H1 (cell line): Measurements from ENCODE around the gene OR2F2. TPM values are rescaled to one million over a fixed set of nuclear protein-coding genes. Genes with fewer than 3 reads are reported as not detected.

ENCODE experiments used
- CTCF ChIA-PET: fragments of 300-600 bp; sonication (Branson Sonifier 250); formaldehyde crosslinking; loops from one replicate; lab custom pipeline; 2021; ENCODE audit not compliant: partially characterized antibody; lab: Charles Lee
- POLR2A ChIA-PET: fragments of 300-600 bp; sonication (Branson Sonifier 250); formaldehyde crosslinking; loops from one replicate; lab custom pipeline; 2021; ENCODE audit warnings: inconsistent platforms; ENCODE audit not compliant: partially characterized antibody; lab: Charles Lee
- DNase-seq, 2 experiments: peaks; one replicate each; pipeline versions ENCODE4 v3.0.0 to v3.0.0-alpha.2; 2010 to 2022; ENCODE audit warnings: low spot score in 2 of 2, low read depth in 1 of 2, mixed read lengths in 1 of 2
- FAIRE-seq: peaks from 2 replicates; lab custom pipeline; 2011; peaks lifted over from hg19 to GRCh38; lab: Jason Lieb, UNC
- H2AFZ ChIP-seq: 2 replicates; pipeline ENCODE4 v1.8.1; 2012; ENCODE audit warnings: low read length, inconsistent platforms
- H2AK5ac ChIP-seq: 2 replicates; pipeline ENCODE4 v1.6.1; 2013; ENCODE audit warnings: low read depth, low read length
- H2BK120ac ChIP-seq: replicated peaks from 2 replicates; pipeline ENCODE3; 2013; ENCODE audit warnings: low read depth, low read length, inconsistent platforms
- H2BK12ac ChIP-seq: 2 replicates; pipeline ENCODE4 v1.6.1; 2013; ENCODE audit warnings: low read depth, low read length
- H2BK15ac ChIP-seq: 2 replicates; pipeline ENCODE4 v1.6.1; 2013; ENCODE audit warnings: low read length
- H2BK20ac ChIP-seq: 2 replicates; pipeline ENCODE4 v1.6.1; 2013; ENCODE audit warnings: low read length
- H2BK5ac ChIP-seq: 2 replicates; pipeline ENCODE4 v1.6.1; 2013; ENCODE audit warnings: low read depth, low read length
- H3K14ac ChIP-seq: 2 replicates; pipeline ENCODE4 v1.6.1; 2013; ENCODE audit warnings: inconsistent platforms; ENCODE audit not compliant: insufficient read length
- H3K18ac ChIP-seq: 2 replicates; pipeline ENCODE4 v1.6.1; 2013; ENCODE audit warnings: low read length; ENCODE audit errors: extremely low read depth
- H3K23ac ChIP-seq: 2 replicates; pipeline ENCODE4 v1.6.1; 2013; ENCODE audit warnings: inconsistent platforms; ENCODE audit not compliant: insufficient read length
- H3K23me2 ChIP-seq: 2 replicates; pipeline ENCODE4 v1.6.1; 2013; ENCODE audit warnings: low read depth, low read length
- H3K27ac ChIP-seq: 2 replicates; pipeline ENCODE4 v1.6.1; 2011; ENCODE audit warnings: low read depth, low read length, inconsistent platforms
- H3K27me3 ChIP-seq, 4 experiments: replicated peaks in 1 of 4; 1 replicate in 1 of 4; 2 replicates in 3 of 4; pipeline versions ENCODE4 v1.6.1 to v1.8.1; 2011 to 2013; ENCODE audit warnings: low read length in 3 of 4, mild to moderate bottlenecking in 3 of 4, inconsistent platforms in 2 of 4, mixed read lengths in 2 of 4, moderate library complexity in 1 of 4; ENCODE audit not compliant: control insufficient read depth in 3 of 4, insufficient read depth in 3 of 4; ENCODE audit errors: extremely low read depth in 1 of 4
- H3K36me3 ChIP-seq, 4 experiments: 2 replicates each; pipeline versions ENCODE4 v1.6.1 to v1.8.1; 2011 to 2013; ENCODE audit warnings: mild to moderate bottlenecking in 4 of 4, low read length in 3 of 4, moderate library complexity in 2 of 4, control low read depth in 1 of 4, inconsistent platforms in 1 of 4; ENCODE audit not compliant: insufficient read depth in 4 of 4, control insufficient read depth in 2 of 4
- H3K4ac ChIP-seq: replicated peaks from 2 replicates; pipeline ENCODE3; 2013; ENCODE audit warnings: low read length, low read depth, mixed read lengths, inconsistent platforms; ENCODE audit not compliant: insufficient read length
- H3K4me1 ChIP-seq, 4 experiments: replicated peaks in 1 of 4; 1 replicate in 1 of 4; 2 replicates in 3 of 4; pipeline versions ENCODE4 v1.6.1 to v1.8.1; 2011 to 2013; ENCODE audit warnings: low read length in 3 of 4, inconsistent platforms in 2 of 4, mixed read lengths in 1 of 4; ENCODE audit not compliant: insufficient read depth in 4 of 4, control insufficient read depth in 3 of 4
- H3K4me2 ChIP-seq, 2 experiments: 2 replicates each; pipeline versions ENCODE4 v1.6.1 to v1.8.1; 2011 to 2013; ENCODE audit warnings: low read depth in 2 of 2, low read length in 2 of 2, control low read depth in 1 of 2, inconsistent platforms in 1 of 2, mild to moderate bottlenecking in 1 of 2; ENCODE audit not compliant: insufficient read depth in 1 of 2
- H3K4me3 ChIP-seq, 4 experiments: fragments of 200-600, 300-600 bp in 1 of 4; sonication (generic), shearing (Covaris generic), sonication (Bioruptor Twin) in 1 of 4; 2 replicates each; pipeline versions ENCODE4 v1.5.1 to v1.8.1; 2011 to 2016; ENCODE audit warnings: low read length in 4 of 4, low read depth in 3 of 4, control low read depth in 2 of 4, inconsistent platforms in 2 of 4, mild to moderate bottlenecking in 2 of 4, mixed read lengths in 1 of 4, moderate library complexity in 1 of 4; ENCODE audit not compliant: insufficient read depth in 2 of 4; ENCODE audit errors: extremely low read depth in 1 of 4
- H3K56ac ChIP-seq: replicated peaks from 2 replicates; pipeline ENCODE3; 2013; ENCODE audit warnings: low read depth, mild to moderate bottlenecking, mixed read lengths, low read length, inconsistent platforms; ENCODE audit not compliant: insufficient read length
- H3K79me1 ChIP-seq: 2 replicates; pipeline ENCODE4 v1.6.1; 2013; ENCODE audit warnings: low read depth, low read length, control low read depth
- H3K79me2 ChIP-seq, 2 experiments: 2 replicates each; pipeline versions ENCODE4 v1.6.1 to v1.8.1; 2012 to 2013; ENCODE audit warnings: low read length in 2 of 2, mild to moderate bottlenecking in 2 of 2, inconsistent platforms in 1 of 2; ENCODE audit not compliant: insufficient read depth in 2 of 2, control insufficient read depth in 1 of 2
- H3K9ac ChIP-seq, 4 experiments: replicated peaks in 1 of 4; 1 replicate in 1 of 4; 2 replicates in 3 of 4; pipeline versions ENCODE4 v1.6.1 to v1.8.1; 2011 to 2013; ENCODE audit warnings: low read depth in 3 of 4, low read length in 3 of 4, control low read depth in 2 of 4, mild to moderate bottlenecking in 2 of 4, moderate library complexity in 2 of 4, inconsistent platforms in 1 of 4; ENCODE audit errors: extremely low read depth in 1 of 4
- H3K9me3 ChIP-seq, 2 experiments: 2 replicates each; pipeline versions ENCODE4 v1.6.1 to v1.8.1; 2012 to 2013; ENCODE audit warnings: mild to moderate bottlenecking in 2 of 2, moderate library complexity in 2 of 2, control low read depth in 1 of 2, inconsistent platforms in 1 of 2, low read depth in 1 of 2, low read length in 1 of 2, mixed read lengths in 1 of 2; ENCODE audit not compliant: insufficient read depth in 2 of 2
- H4K20me1 ChIP-seq, 2 experiments: replicated peaks in 1 of 2; 2 replicates each; pipeline versions ENCODE3 to v1.8.1; 2011 to 2013; ENCODE audit warnings: inconsistent platforms in 2 of 2, low read length in 2 of 2, mild to moderate bottlenecking in 1 of 2; ENCODE audit not compliant: insufficient read depth in 2 of 2, control insufficient read depth in 1 of 2
- H4K5ac ChIP-seq: 2 replicates; pipeline ENCODE4 v1.6.1; 2013; ENCODE audit warnings: low read length, low read depth, mixed read lengths, inconsistent platforms; ENCODE audit not compliant: insufficient read length
- H4K8ac ChIP-seq: 2 replicates; pipeline ENCODE4 v1.8.0; 2013; ENCODE audit warnings: mild to moderate bottlenecking, moderate library complexity, low read length, inconsistent platforms; ENCODE audit not compliant: insufficient read depth; ENCODE audit errors: extremely low read depth
- H4K91ac ChIP-seq: replicated peaks from 2 replicates; pipeline ENCODE3; 2013; ENCODE audit warnings: low read length, mixed read lengths, inconsistent platforms; ENCODE audit not compliant: insufficient read length
- BRCA1 ChIP-seq: IDR thresholded peaks from 2 replicates; pipeline ENCODE4 v1.6.1; 2012; ENCODE audit warnings: low read depth, low read length, improper control_type of control experiment
- CHD2 ChIP-seq: IDR thresholded peaks from 2 replicates; pipeline ENCODE4 v1.6.1; 2012; ENCODE audit warnings: low read length, improper control_type of control experiment
- CREB1 ChIP-seq: IDR thresholded peaks from 2 replicates; pipeline ENCODE4 v1.6.1; 2012; ENCODE audit warnings: inconsistent platforms
- EZH2 ChIP-seq: fragments of 200-600 bp; sonication (generic); IDR thresholded peaks from 2 replicates; pipeline ENCODE4 v1.7.1; 2012; ENCODE audit warnings: low read depth, mild to moderate bottlenecking, moderate library complexity, low read length, inconsistent platforms; ENCODE audit not compliant: severe bottlenecking
- FOSL1 ChIP-seq: IDR thresholded peaks from 2 replicates; pipeline ENCODE4 v1.6.1; 2011; ENCODE audit warnings: mild to moderate bottlenecking, low read depth, low read length, moderate library complexity; ENCODE audit not compliant: insufficient read depth
- MAFK ChIP-seq: IDR thresholded peaks from 2 replicates; pipeline ENCODE4 v1.6.1; 2012; ENCODE audit warnings: low read depth, mild to moderate bottlenecking, improper control_type of control experiment, low read length
- NANOG ChIP-seq: IDR thresholded peaks from 2 replicates; pipeline ENCODE4 v1.6.1; 2011; ENCODE audit warnings: low read length, low read depth, mild to moderate bottlenecking, inconsistent platforms; ENCODE audit not compliant: insufficient read depth, poor library complexity, severe bottlenecking
- SUZ12 ChIP-seq: fragments of 200-600 bp; sonication (generic); IDR thresholded peaks from 2 replicates; pipeline ENCODE4 v1.6.1; 2012; ENCODE audit warnings: mild to moderate bottlenecking, inconsistent platforms, low read length, moderate library complexity, mixed read lengths
- TEAD4 ChIP-seq: IDR thresholded peaks from 2 replicates; pipeline ENCODE4 v1.6.1; 2012; ENCODE audit warnings: low read depth, low read length, inconsistent platforms, mixed read lengths
- WGBS, 2 experiments: shearing (Covaris generic) in 1 of 2; methylation state at CpG; one replicate each; pipeline versions ENCODE4 v1.1.6 to v1.1.7; 2013 to 2015; ENCODE audit warnings: low lambda C conversion rate in 2 of 2, mixed read lengths in 2 of 2, inconsistent platforms in 1 of 2, low coverage in 1 of 2, missing lambda C conversion rate in 1 of 2; ENCODE audit not compliant: insufficient replicate concordance in 2 of 2, insufficient coverage in 1 of 2, insufficient read length in 1 of 2; ENCODE audit errors: extremely low coverage in 1 of 2, missing lambda C conversion rate in 1 of 2; 5-methylcytosine and 5-hydroxymethylcytosine counted together
- polyA plus RNA-seq, 7 experiments: library from polyadenylated mRNA; depleted of rRNA in 3 of 7; stranded (reverse) in 5 of 7; unstranded in 2 of 7; fragments of >200 nt in 5 of 7; fragments of 200-250 nt in 2 of 7; gene quantifications; 1 replicate in 5 of 7; 2 replicates in 1 of 7; 4 replicates in 1 of 7; pipeline versions ENCODE4 v1.2.1 to v1.2.3, GENCODE V29; 2011 to 2013; ENCODE audit warnings: missing spikeins in 2 of 7, mixed read lengths in 2 of 7
- total RNA-seq: library from RNA; stranded (reverse); fragmentation: NEBNext Ultra II Directional; extraction: Animal tissue kit (Norgen Biotek cat#: 25700); gene quantifications from 2 replicates; pipeline ENCODE4 v1.2.1, GENCODE V29; 2021

OR2F2 gene
- total and polyA plus RNA-seq, 2 of the 8 experiments (the other 6 are each of a cell fraction or from before 2014, with no cell fraction given) = not detected

- CTCF ChIA-PET = no interaction called here
- H3K27me3 ChIP-seq = no peaks in the 10 kb centered on the region
- TF ChIP-seq BRCA1 = no peak
- no peak for TF ChIP-seq MAFK
- TF ChIP-seq FOSL1 = no peak
- no peak for TF ChIP-seq NANOG
- no peak for TF ChIP-seq EZH2
- TF ChIP-seq SUZ12 = no peak
- TF ChIP-seq CHD2 = no peak
- no peak for TF ChIP-seq TEAD4
- no peak for TF ChIP-seq CREB1
- H4K5ac ChIP-seq = no peak overlapping the region
- FAIRE-seq (no peak), DNase-seq (no peak)
- no peak overlapping the region for H2BK15ac ChIP-seq
- H3K14ac ChIP-seq = no peak overlapping the region
- H4K91ac ChIP-seq = no peak overlapping the region
- H2BK12ac ChIP-seq = no peak overlapping the region
- no peak overlapping the region for H2BK120ac ChIP-seq
- no peaks in the 10 kb centered on the region for H3K4me1 ChIP-seq
- no peak overlapping the region for H2AFZ ChIP-seq
- H3K27ac ChIP-seq = no peak overlapping the region
- H3K36me3 ChIP-seq = no peaks in the 10 kb centered on the region
- POLR2A ChIA-PET = no interaction called here
- no peaks in the 10 kb centered on the region; a peak in 1 of 4 replicates for H3K9me3 ChIP-seq
- no peak overlapping the region for H2BK20ac ChIP-seq
- no peaks in the 10 kb centered on the region for H3K79me1 ChIP-seq
- 91% methylated on average over 2 of the region's 2 CpGs; no CpG with 5 or more reads in 1 of the 2 experiments for WGBS, 2 experiments
- H3K9ac ChIP-seq = no peak overlapping the region
- no peaks in the 10 kb centered on the region for H4K20me1 ChIP-seq
- no peak overlapping the region for H3K4me2 ChIP-seq
- no peak overlapping the region for H2BK5ac ChIP-seq
- H3K79me2 ChIP-seq = no peaks in the 10 kb centered on the region
- no peak overlapping the region for H3K18ac ChIP-seq
- no peak overlapping the region for H3K23ac ChIP-seq
- H3K56ac ChIP-seq = no peak overlapping the region
- no peak overlapping the region for H4K8ac ChIP-seq
- H2AK5ac ChIP-seq = no peak overlapping the region
- no peak overlapping the region for H3K4ac ChIP-seq
- H3K23me2 ChIP-seq = no peaks in the 10 kb centered on the region
- no peak overlapping the region for H3K4me3 ChIP-seq
These were observed 45.0 kb downstream of the OR2F2 start for GRCh38 chr7:143979998-143980397.
